ENCODE measurements around the gene ERC2.

DNA sequence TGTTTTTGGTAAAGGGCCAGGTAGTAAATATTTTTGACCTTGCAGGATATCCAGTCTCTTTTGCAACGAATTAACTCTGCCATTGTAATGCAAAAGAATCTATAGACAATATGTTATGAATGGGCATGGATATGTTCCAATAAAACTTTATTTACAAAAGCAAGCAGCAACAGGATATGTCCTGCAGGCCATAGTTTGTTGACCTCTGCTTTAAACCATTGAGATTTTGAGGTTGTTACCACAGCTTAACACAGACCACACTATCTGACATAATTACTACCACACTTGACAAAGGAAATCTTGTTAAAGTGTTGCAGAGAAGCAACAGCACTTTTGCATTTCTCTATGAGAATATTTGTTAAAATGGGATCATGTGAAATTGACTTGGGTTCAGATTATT lies 349.3 kb downstream of the ERC2 start:
- TF ChIP-seq, protein P1, sequence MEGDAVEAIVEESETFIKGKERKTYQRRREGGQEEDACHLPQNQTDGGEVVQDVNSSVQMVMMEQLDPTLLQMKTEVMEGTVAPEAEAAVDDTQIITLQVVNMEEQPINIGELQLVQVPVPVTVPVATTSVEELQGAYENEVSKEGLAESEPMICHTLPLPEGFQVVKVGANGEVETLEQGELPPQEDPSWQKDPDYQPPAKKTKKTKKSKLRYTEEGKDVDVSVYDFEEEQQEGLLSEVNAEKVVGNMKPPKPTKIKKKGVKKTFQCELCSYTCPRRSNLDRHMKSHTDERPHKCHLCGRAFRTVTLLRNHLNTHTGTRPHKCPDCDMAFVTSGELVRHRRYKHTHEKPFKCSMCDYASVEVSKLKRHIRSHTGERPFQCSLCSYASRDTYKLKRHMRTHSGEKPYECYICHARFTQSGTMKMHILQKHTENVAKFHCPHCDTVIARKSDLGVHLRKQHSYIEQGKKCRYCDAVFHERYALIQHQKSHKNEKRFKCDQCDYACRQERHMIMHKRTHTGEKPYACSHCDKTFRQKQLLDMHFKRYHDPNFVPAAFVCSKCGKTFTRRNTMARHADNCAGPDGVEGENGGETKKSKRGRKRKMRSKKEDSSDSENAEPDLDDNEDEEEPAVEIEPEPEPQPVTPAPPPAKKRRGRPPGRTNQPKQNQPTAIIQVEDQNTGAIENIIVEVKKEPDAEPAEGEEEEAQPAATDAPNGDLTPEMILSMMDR (IDR thresholded peaks at IDR 0.05) = no peak
- TF ChIP-seq POLR2A (IDR thresholded peaks at IDR 0.05) = no peak
